ENCODE measurements around the gene GALNT3. TPM values are rescaled to one million over a fixed set of nuclear protein-coding genes. Genes with fewer than 3 reads are reported as not detected.

Gene GALNT3
- polyA plus RNA-seq, 3 donors = 5.5 to 8.3 (median 7.5) TPM

- Histone ChIP-seq H3K36me3 (replicated peaks in 1 of 2; ENCODE audit: control insufficient read depth in 1 of 2, insufficient read depth in 2 of 2, low read length in 2 of 2) (no peaks in the 10 kb centered on the region), H3K9ac (ENCODE audit: insufficient read depth, low read length, poor library complexity, severe bottlenecking) (no peak overlapping the region), H2AFZ (ENCODE audit: insufficient read depth, low read depth, low read length, poor library complexity, severe bottlenecking) (no peak overlapping the region), H3K27ac (ENCODE audit: low read depth in 1 of 2, low read length in 2 of 2) (no peak overlapping the region), H3K9me3 (replicated peaks in 1 of 2; ENCODE audit: control insufficient read depth in 1 of 2, insufficient read depth in 1 of 2, low read length in 2 of 2) (no peaks in the 10 kb centered on the region), H4K20me1 (ENCODE audit: insufficient read depth, low read length) (no peaks in the 10 kb centered on the region), H3K4me1 (ENCODE audit: control insufficient read depth in 1 of 2, insufficient read depth in 2 of 2, low read length in 2 of 2) (peaks cover 12 to 16% of the 10 kb centered on the region in 2 donors), H3K4me3 (replicated peaks in 1 of 3; ENCODE audit: low read depth in 2 of 3, low read length in 3 of 3) (no peak overlapping the region), H3K79me2 (ENCODE audit: insufficient read depth, low read length) (no peaks in the 10 kb centered on the region), H3K27me3 (ENCODE audit: control insufficient read depth in 2 of 2, insufficient read depth in 2 of 2, low read length in 2 of 2) (no peaks in the 10 kb centered on the region), H3K4me2 (replicated peaks; ENCODE audit: extremely low read depth, low read length, poor library complexity, severe bottlenecking) (no peak overlapping the region)
- H3K27ac Mint-ChIP-seq = no peak overlapping the region
- intact Hi-C loops (cut with micrococcal nuclease) = no loop called here
- WGBS (ENCODE audit: insufficient coverage) = no CpG with 5 or more reads among the region's 1 CpG
- H3K4me1 Mint-ChIP-seq = peaks cover 15% of the 10 kb centered on the region
- TF ChIP-seq, protein P1, sequence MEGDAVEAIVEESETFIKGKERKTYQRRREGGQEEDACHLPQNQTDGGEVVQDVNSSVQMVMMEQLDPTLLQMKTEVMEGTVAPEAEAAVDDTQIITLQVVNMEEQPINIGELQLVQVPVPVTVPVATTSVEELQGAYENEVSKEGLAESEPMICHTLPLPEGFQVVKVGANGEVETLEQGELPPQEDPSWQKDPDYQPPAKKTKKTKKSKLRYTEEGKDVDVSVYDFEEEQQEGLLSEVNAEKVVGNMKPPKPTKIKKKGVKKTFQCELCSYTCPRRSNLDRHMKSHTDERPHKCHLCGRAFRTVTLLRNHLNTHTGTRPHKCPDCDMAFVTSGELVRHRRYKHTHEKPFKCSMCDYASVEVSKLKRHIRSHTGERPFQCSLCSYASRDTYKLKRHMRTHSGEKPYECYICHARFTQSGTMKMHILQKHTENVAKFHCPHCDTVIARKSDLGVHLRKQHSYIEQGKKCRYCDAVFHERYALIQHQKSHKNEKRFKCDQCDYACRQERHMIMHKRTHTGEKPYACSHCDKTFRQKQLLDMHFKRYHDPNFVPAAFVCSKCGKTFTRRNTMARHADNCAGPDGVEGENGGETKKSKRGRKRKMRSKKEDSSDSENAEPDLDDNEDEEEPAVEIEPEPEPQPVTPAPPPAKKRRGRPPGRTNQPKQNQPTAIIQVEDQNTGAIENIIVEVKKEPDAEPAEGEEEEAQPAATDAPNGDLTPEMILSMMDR (IDR thresholded peaks at IDR 0.05) = no peak
- no peak overlapping the region for H3K4me3 Mint-ChIP-seq
- no peaks in the 10 kb centered on the region for H3K9me3 Mint-ChIP-seq
- peaks cover 4% of the 10 kb centered on the region in 2 donors for H3K36me3 Mint-ChIP-seq
- no peaks in the 10 kb centered on the region for H3K27me3 Mint-ChIP-seq (ENCODE audit: low read depth in 3 of 3)
- no peak for DNase-seq
Observed at GRCh38 chr2:165811592-165812370, 17.7 kb upstream of the GALNT3 start.

GRCh38 chr2:165810418-165810817 lies 16.4 kb upstream of the GALNT3 start:
- intact Hi-C loops (cut with micrococcal nuclease) = no loop called here
- no peaks in the 10 kb centered on the region for H3K27me3 Mint-ChIP-seq (ENCODE audit: low read depth in 3 of 3)
- H3K36me3 Mint-ChIP-seq = peaks cover 4 to 6% of the 10 kb centered on the region in 2 donors
- no peak overlapping the region for H3K27ac Mint-ChIP-seq
- H3K36me3 ChIP-seq (replicated peaks in 1 of 2; ENCODE audit: control insufficient read depth in 1 of 2, insufficient read depth in 2 of 2, low read length in 2 of 2) = no peaks in the 10 kb centered on the region
- H3K4me1 ChIP-seq (ENCODE audit: control insufficient read depth in 1 of 2, insufficient read depth in 2 of 2, low read length in 2 of 2) = peaks cover 6 to 8% of the 10 kb centered on the region in 2 donors
- 97% methylated on average over 6 of the region's 9 CpGs for WGBS (ENCODE audit: insufficient coverage)
- H2AFZ ChIP-seq (ENCODE audit: insufficient read depth, low read depth, low read length, poor library complexity, severe bottlenecking) = no peak overlapping the region
- no peaks in the 10 kb centered on the region for H3K9me3 ChIP-seq (replicated peaks in 1 of 2; ENCODE audit: control insufficient read depth in 1 of 2, insufficient read depth in 1 of 2, low read length in 2 of 2)
- H3K4me1 Mint-ChIP-seq = peaks cover 6% of the 10 kb centered on the region
- no peak for DNase-seq
- H4K20me1 ChIP-seq (ENCODE audit: insufficient read depth, low read length) = no peaks in the 10 kb centered on the region
- H3K9me3 Mint-ChIP-seq = no peaks in the 10 kb centered on the region
- no peaks in the 10 kb centered on the region for H3K79me2 ChIP-seq (ENCODE audit: insufficient read depth, low read length)
- H3K9ac ChIP-seq (ENCODE audit: insufficient read depth, low read length, poor library complexity, severe bottlenecking) = no peak overlapping the region
- H3K4me3 ChIP-seq (replicated peaks in 1 of 3; ENCODE audit: low read depth in 2 of 3, low read length in 3 of 3) = no peak overlapping the region
- H3K27me3 ChIP-seq (ENCODE audit: control insufficient read depth in 2 of 2, insufficient read depth in 2 of 2, low read length in 2 of 2) = no peaks in the 10 kb centered on the region
- no peak overlapping the region for H3K4me3 Mint-ChIP-seq
- H3K4me2 ChIP-seq (replicated peaks; ENCODE audit: extremely low read depth, low read length, poor library complexity, severe bottlenecking) = no peak overlapping the region
- TF ChIP-seq, protein P1 (IDR thresholded peaks at IDR 0.05) = no peak
- H3K27ac ChIP-seq (ENCODE audit: low read depth in 1 of 2, low read length in 2 of 2) = no peak overlapping the region
